Measurements from ENCODE around the gene TNNT1.

GRCh38 chr19:55186080-55186479, 37.1 kb upstream of the TNNT1 start:
- TF ChIP-seq CTCF (IDR thresholded peaks at IDR 0.05) (no peak), POLR2AphosphoS5 (IDR thresholded peaks at IDR 0.05; ENCODE audit: low read depth, low read length) (no peak), REST (IDR thresholded peaks at IDR 0.05; ENCODE audit: insufficient read depth in 1 of 2, low read depth in 2 of 2, low read length in 1 of 2) (no peak)
